ENCODE measurements around the gene WIZ. TPM values are rescaled to one million over a fixed set of nuclear protein-coding genes. Genes with fewer than 3 reads are reported as not detected.
"Not testable (repeated sequence)": the region's sequence is repeated elsewhere in the genome, so short reads cannot be mapped to it uniquely, and the experiment has no call there.

WIZ gene
- total RNA-seq, 2 experiments from 2014 or later, result 21.2 to 22.6 TPM

DNA sequence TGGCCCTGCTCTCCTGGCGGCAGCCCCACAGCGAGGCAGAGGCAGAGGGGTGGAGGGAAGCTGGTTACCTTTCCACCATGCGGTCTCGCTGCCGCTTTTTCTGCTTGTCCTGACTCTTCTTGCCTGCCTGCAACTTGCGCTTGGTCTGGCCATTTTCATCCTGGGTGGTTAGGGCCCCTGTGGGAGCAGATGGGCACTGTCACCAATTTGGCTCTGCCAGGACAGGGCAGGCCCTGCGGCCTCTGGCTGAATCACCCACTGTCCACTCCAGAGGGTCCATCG is 50.6 kb downstream of the WIZ start:
- Mint-ChIP-seq H3K4me1 (peaks cover 4% of the 10 kb centered on the region), H3K9me3 (ENCODE audit: low read depth) (no peaks in the 10 kb centered on the region), H3K4me3 (no peak overlapping the region), H3K27me3 (no peaks in the 10 kb centered on the region), H3K27ac (no peak overlapping the region), H3K36me3 (ENCODE audit: low read depth) (peaks cover 41% of the 10 kb centered on the region)
- POLR2A ChIA-PET, result no interaction called here
- intact Hi-C loops (cut with DNase I, micrococcal nuclease), result no loop called here
- ATAC-seq, result no peak
- DNase-seq, result no peak
- CTCF ChIA-PET, result no interaction called here

DNA sequence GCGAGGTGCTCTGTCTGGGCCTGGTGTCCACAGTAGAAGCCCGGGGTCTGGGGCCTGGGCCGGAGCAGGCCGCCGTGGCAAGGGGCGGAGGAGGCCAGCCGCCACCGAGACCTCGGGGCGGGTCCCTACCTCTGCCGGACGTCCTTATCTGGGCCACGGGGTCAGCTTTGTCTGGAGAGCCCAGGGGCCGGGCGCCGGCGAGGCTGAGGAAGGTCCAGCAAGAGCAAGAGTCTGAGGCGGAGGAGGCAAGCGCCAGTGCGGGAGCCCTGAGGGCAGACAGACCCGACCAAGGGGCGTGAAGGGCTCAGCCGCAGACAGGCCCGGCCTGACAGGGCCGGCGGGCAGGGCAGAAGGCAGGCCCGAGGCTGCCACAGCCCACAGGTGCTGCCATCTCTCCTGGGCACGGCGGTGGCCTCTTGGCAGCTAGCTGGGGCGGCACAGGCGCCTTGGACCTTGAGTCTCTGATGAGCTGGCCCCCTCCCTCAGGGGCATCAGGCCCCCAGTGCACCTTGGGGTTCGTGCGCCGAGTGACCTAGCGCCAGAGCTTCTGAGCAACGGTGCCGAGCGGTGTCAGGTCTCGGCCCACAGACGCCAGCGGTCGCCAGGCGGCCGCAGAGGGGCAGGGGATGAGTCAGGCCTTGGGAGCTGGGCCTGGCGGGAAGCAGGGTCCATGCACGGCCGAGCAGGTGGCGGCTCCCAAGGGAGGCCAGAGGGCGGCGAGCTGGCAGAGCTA is 51.1 kb downstream of the WIZ start:
- Mint-ChIP-seq H3K4me1 (peaks cover 2% of the 10 kb centered on the region), H3K4me3 (no peak overlapping the region), H3K27me3 (no peaks in the 10 kb centered on the region), H3K9me3 (ENCODE audit: low read depth) (no peaks in the 10 kb centered on the region), H3K27ac (no peak overlapping the region), H3K36me3 (ENCODE audit: low read depth) (peaks cover 46% of the 10 kb centered on the region)
- ChIA-PET CTCF (interaction anchor here (0.7 kb wide), 1 partner anchor 22 kb away, joined by 6 read pairs; no protein-coding TSS in a partner anchor), POLR2A (no interaction called here)
- ATAC-seq (no peak), DNase-seq (no peak)
- intact Hi-C loops (cut with DNase I, micrococcal nuclease), result no loop called here

DNA sequence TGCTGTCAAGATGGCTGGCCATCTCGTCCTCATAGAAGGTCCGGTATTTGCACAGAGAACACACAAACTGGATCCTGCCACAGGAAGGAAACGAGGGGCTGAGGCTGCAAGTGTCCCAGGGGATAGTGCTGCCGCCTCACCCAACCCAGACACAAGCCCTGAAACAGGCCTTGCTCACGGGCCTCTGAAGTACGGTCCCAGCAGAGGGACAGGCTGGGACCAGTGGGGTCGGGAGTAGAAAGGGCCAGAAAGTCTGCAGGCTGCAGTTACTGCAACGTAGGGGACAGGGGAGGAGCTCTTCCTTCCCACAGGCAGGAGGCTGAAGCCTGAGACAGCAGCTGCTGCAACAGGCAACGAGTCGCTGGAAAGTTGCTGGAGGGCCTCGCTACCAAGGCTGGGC is 52.0 kb downstream of the WIZ start:
- CTCF ChIA-PET, result interaction anchor here (0.7 kb wide), 2 partner anchors 23 to 114 kb away, joined by 6 read pairs; no protein-coding TSS in a partner anchor
- POLR2A ChIA-PET, result no interaction called here
- DNase-seq (no peak), ATAC-seq (no peak)
- Mint-ChIP-seq H3K36me3 (ENCODE audit: low read depth) (peaks cover 50% of the 10 kb centered on the region), H3K27me3 (no peaks in the 10 kb centered on the region), H3K27ac (no peak overlapping the region), H3K9me3 (ENCODE audit: low read depth) (no peaks in the 10 kb centered on the region), H3K4me1 (peaks cover 2% of the 10 kb centered on the region), H3K4me3 (no peak overlapping the region)
- intact Hi-C loops (cut with DNase I, micrococcal nuclease), result no loop called here

DNA sequence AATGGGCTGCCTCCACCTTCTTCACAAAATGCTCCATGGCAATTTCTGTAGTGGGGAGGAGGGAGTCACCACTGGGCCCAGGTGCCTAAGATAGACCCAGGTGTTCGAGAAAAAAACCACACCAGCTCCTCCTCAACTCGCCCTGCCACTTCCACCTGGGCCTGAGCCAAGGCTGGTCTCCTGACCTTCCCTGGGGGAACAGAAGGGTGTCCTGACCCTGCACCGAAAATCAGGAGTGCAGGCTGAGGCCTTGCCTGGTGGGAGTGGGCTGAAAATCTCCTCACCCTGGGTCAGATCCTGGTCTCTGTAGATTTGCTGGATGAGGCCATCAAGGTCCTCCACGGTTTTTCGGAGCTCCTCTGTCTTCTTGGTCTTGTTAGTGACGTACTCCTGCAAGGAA is 52.5 kb downstream of the WIZ start:
- no peaks in the 10 kb centered on the region for H3K27me3 Mint-ChIP-seq
- peaks cover 51% of the 10 kb centered on the region for H3K36me3 Mint-ChIP-seq (ENCODE audit: low read depth)
- CTCF ChIA-PET, result interaction anchor here (0.7 to 1.0 kb wide), 2 partner anchors 15 to 113 kb away, joined by 3 to 6 read pairs; no protein-coding TSS in a partner anchor
- ATAC-seq (no peak), DNase-seq (no peak)
- H3K9me3 Mint-ChIP-seq (ENCODE audit: low read depth), result no peaks in the 10 kb centered on the region
- H3K4me1 Mint-ChIP-seq, result peaks cover 2% of the 10 kb centered on the region
- POLR2A ChIA-PET, result no interaction called here
- H3K4me3 Mint-ChIP-seq, result no peak overlapping the region
- intact Hi-C loops (cut with DNase I, micrococcal nuclease), result no loop called here
- H3K27ac Mint-ChIP-seq, result no peak overlapping the region

DNA sequence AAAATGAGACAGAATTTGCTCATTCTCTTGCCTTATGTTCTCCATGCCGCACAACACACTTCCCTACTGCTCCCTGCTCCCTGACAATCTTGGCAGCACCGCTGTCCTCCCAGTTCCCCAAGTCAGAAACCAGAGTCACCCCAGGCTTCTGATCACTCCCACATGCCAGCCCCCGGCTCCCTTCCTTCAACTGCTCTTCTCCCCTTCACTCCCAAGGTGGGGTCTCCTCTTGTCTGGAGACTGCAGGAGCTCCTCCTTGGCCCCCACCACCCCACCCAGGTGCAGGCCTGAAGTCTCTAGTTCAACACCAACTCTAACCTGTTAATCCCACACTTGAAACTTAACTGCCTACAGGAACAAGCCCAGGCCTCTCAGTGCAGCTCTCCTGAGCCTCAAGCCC is 53.3 kb downstream of the WIZ start:
- ATAC-seq (no peak), DNase-seq (no peak)
- ChIA-PET CTCF (interaction anchor here (1.0 kb wide), 1 partner anchor 14 kb away, joined by 3 read pairs; no protein-coding TSS in a partner anchor), POLR2A (no interaction called here)
- no peaks in the 10 kb centered on the region for H3K9me3 Mint-ChIP-seq (ENCODE audit: low read depth)
- H3K4me1 Mint-ChIP-seq, result peaks cover 2% of the 10 kb centered on the region
- peaks cover 51% of the 10 kb centered on the region for H3K36me3 Mint-ChIP-seq (ENCODE audit: low read depth)
- intact Hi-C loops (cut with DNase I, micrococcal nuclease), result no loop called here
- no peaks in the 10 kb centered on the region for H3K27me3 Mint-ChIP-seq
- H3K27ac Mint-ChIP-seq, result no peak overlapping the region
- no peak overlapping the region for H3K4me3 Mint-ChIP-seq

DNA sequence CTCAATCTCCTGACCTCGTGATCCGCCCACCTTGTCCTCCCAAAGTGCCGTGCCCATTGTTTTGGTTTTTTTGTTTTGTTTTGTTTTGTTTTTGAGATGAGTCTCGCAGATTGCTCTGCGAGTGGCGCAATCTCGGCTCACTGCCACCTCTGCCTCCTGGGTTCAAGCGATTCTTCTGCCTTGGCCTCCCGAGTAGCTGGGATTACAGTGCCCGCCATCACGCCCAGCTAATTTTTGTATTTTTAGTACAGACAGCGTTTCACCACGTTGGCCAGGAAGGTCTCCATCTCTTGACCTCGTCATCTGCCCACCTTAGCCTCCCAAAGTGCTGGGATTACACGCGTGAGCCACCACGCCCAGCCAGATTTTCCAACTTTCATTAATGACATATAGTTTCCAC is 54.5 kb downstream of the WIZ start:
- H3K36me3 Mint-ChIP-seq (ENCODE audit: low read depth), result peaks cover 52% of the 10 kb centered on the region
- intact Hi-C loops (cut with DNase I, micrococcal nuclease); H3K4me3 Mint-ChIP-seq; H3K27ac Mint-ChIP-seq; ATAC-seq; POLR2A ChIA-PET; H3K4me1 Mint-ChIP-seq; H3K27me3 Mint-ChIP-seq; H3K9me3 Mint-ChIP-seq (ENCODE audit: low read depth); DNase-seq: not testable (repeated sequence)
- CTCF ChIA-PET, result interaction anchor here (1.1 kb wide), 1 partner anchor 36 kb away, joined by 3 read pairs; no protein-coding TSS in a partner anchor

DNA sequence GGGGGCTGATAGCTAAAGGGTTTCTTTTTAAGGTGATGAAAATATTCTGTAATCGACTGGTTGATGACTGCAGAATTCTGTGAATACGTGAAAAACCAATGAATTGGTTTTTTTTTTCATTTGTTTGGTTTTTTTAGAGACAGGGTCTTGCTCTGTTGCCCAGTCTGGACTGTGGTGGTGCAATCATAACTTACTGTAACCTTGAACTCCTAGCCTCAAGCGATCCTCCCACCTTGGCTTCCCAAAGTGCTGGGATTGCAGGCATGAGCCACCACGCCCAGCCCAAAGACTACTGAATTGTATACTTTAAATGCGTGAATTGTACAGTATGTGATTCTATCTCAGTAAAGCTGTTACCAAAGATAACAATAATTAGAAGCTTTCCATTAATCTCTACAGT is 55.3 kb downstream of the WIZ start:
- POLR2A ChIA-PET, result no interaction called here
- intact Hi-C loops (cut with DNase I, micrococcal nuclease), result no loop called here
- no peak for DNase-seq
- peaks cover 5% of the 10 kb centered on the region for H3K4me1 Mint-ChIP-seq
- no peaks in the 10 kb centered on the region for H3K27me3 Mint-ChIP-seq
- H3K4me3 Mint-ChIP-seq, result no peak overlapping the region
- CTCF ChIA-PET, result interaction anchor here (0.8 to 1.1 kb wide), 3 partner anchors 8 to 35 kb away, joined by 3 to 4 read pairs (median 3); no protein-coding TSS in a partner anchor
- no peak overlapping the region for H3K27ac Mint-ChIP-seq
- peaks cover 49% of the 10 kb centered on the region for H3K36me3 Mint-ChIP-seq (ENCODE audit: low read depth)
- no peaks in the 10 kb centered on the region for H3K9me3 Mint-ChIP-seq (ENCODE audit: low read depth)
- no peak for ATAC-seq

DNA sequence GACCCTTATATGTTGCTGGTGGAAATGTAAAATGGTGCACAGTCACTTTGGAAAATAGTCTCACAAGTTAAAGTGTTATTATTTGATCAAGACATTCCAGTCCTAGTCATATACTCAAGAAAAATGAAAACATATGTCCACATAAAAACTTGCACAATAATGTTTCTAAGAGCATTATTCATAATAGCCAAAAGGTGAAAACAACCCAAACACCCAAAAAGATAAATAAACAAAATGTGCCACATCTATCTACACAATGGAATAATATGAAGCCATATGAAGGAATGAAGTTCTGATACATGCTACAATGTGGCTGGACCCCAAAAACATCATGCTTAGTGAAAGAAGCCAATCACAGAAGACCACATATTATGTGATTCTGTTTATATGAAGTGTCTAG is 55.8 kb downstream of the WIZ start:
- Mint-ChIP-seq H3K4me3 (no peak overlapping the region), H3K36me3 (ENCODE audit: low read depth) (peaks cover 47% of the 10 kb centered on the region), H3K27ac (peak overlapping the region; percentile 38), H3K27me3 (no peaks in the 10 kb centered on the region), H3K9me3 (ENCODE audit: low read depth) (no peaks in the 10 kb centered on the region), H3K4me1 (peaks cover 5% of the 10 kb centered on the region)
- CTCF ChIA-PET, result interaction anchor here (0.8 to 1.1 kb wide), 3 partner anchors 8 to 34 kb away, joined by 3 to 4 read pairs (median 3); no protein-coding TSS in a partner anchor
- ATAC-seq, result no peak
- no peak for DNase-seq
- POLR2A ChIA-PET, result no interaction called here
- intact Hi-C loops (cut with DNase I, micrococcal nuclease), result no loop called here

DNA sequence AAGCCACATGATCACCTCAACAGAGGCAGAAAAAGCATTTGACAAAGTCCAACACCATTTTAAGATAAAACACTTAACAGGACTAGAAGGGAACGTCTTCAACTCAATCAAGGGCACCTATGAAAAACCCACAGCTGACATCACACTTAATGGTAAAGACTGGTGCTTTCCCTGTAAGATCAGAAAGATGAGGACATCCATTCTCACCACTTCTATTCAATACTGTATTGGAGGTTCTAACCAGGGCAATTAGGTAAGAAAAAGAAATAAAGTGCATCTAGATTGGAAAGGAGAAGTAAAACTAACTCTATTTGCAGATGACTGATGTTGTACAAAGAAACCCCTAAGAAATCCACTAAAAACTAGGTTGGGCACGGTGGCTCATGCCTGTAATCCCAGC is 58.9 kb downstream of the WIZ start:
- peaks cover 24% of the 10 kb centered on the region for H3K36me3 Mint-ChIP-seq (ENCODE audit: low read depth)
- H3K27me3 Mint-ChIP-seq, result no peaks in the 10 kb centered on the region
- peaks cover 3% of the 10 kb centered on the region for H3K4me1 Mint-ChIP-seq
- CTCF ChIA-PET, result no interaction called here
- no peak for DNase-seq
- H3K9me3 Mint-ChIP-seq (ENCODE audit: low read depth), result no peaks in the 10 kb centered on the region
- H3K27ac Mint-ChIP-seq, result peak overlapping the region; percentile 13
- ATAC-seq, result no peak
- H3K4me3 Mint-ChIP-seq, result no peak overlapping the region
- intact Hi-C loops (cut with DNase I, micrococcal nuclease), result no loop called here
- POLR2A ChIA-PET, result no interaction called here

DNA sequence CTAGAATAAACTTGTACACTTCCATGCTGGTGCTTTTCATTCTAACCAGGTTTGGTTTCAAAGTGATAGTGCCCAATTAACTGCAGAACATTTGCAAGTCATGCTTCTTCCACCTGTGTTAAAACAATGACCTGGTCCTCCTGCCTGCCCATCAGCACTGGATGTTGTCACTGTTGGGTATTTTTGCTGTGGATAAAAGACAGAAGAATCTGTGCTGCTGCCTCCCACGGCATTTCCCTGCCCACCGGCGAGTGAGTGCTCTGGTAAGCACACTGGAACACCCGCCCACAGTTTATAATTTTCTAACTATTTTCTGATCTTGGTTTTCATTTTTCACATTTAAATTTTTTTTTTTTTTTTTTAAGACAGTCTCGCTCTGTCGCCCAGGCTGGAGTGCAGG is 67.9 kb downstream of the WIZ start:
- intact Hi-C loops (cut with DNase I, micrococcal nuclease), result no loop called here
- H3K4me1 Mint-ChIP-seq, result peaks cover 29% of the 10 kb centered on the region
- ATAC-seq, result no peak
- H3K27me3 Mint-ChIP-seq, result no peaks in the 10 kb centered on the region
- H3K4me3 Mint-ChIP-seq, result no peak overlapping the region
- CTCF ChIA-PET, result interaction anchor here (0.7 to 0.8 kb wide), 2 partner anchors 15 to 262 kb away, joined by 3 read pairs; no protein-coding TSS in a partner anchor
- no peaks in the 10 kb centered on the region for H3K9me3 Mint-ChIP-seq (ENCODE audit: low read depth)
- POLR2A ChIA-PET, result no interaction called here
- H3K27ac Mint-ChIP-seq, result peak overlapping the region; percentile 61
- H3K36me3 Mint-ChIP-seq (ENCODE audit: low read depth), result peaks cover 5% of the 10 kb centered on the region
- DNase-seq, result no peak

DNA sequence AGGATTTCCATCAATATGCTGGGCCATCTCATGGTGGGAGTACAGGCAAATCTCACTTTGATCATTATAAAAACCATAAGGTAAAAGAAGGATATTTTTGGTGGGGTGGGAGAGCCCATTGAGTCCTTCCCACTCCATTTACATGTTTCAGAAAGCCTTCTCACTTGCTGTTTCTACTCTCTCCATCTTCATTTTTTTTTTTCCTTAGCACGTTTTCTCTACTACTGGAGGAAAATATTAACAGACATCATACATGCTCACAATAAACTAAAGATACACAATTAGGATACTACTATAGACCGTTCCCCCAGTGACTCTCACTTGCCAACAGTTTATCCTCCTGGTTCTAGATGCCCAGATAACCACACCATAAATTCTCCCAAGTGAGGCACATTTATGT is 68.3 kb downstream of the WIZ start:
- intact Hi-C loops (cut with DNase I, micrococcal nuclease), result no loop called here
- peaks cover 7% of the 10 kb centered on the region for H3K36me3 Mint-ChIP-seq (ENCODE audit: low read depth)
- no peaks in the 10 kb centered on the region for H3K27me3 Mint-ChIP-seq
- no peaks in the 10 kb centered on the region for H3K9me3 Mint-ChIP-seq (ENCODE audit: low read depth)
- peaks cover 33% of the 10 kb centered on the region for H3K4me1 Mint-ChIP-seq
- POLR2A ChIA-PET, result no interaction called here
- peak overlapping the region; percentile 61 for H3K27ac Mint-ChIP-seq
- H3K4me3 Mint-ChIP-seq, result peak overlapping the region; percentile 88
- CTCF ChIA-PET, result no interaction called here
- no peak for ATAC-seq
- DNase-seq, result no peak

DNA sequence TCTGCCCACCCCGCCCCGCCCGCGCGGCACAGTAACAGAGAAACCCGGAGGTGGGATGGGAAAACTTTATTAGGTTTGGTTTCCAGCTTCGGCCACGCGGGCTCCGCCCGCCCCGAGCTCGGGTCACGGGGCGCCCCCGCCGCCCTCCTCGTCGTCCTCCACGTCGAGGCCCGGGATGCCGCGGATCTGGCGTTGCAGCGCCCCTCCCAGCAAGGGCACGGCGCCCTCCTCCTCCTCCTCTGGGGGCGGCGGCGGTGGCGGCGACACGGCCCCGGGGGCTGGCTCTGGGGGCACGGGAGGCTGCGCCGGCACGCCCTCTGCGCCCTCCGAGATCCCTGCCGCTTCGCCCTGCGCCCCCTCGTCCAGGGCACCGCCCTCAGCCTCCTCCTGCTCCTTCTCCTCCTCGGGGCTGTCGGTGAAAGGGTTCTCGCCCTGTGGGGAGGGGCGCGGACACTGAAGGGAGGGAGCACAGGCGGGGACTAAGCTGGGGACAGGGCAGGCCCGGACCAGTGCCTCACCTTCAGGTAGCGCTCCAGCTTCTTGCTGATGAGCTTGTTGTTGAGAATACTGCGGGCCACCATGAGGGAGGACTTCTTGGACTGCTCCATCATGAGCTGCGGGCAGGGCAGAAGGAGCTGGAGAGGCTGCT is 69.6 kb downstream of the WIZ start:
- POLR2A ChIA-PET, result interaction anchor here (1.2 to 3.4 kb wide), 7 partner anchors 10 to 176 kb away, joined by 3 to 34 read pairs (median 7); partner anchors contain the start of genes AKAP8L and BRD4
- peaks cover 35% of the 10 kb centered on the region for H3K4me1 Mint-ChIP-seq
- no peaks in the 10 kb centered on the region for H3K27me3 Mint-ChIP-seq
- peak overlapping the region; percentile 61 for H3K27ac Mint-ChIP-seq
- ATAC-seq (peak; percentile 17), DNase-seq (peak; percentile 66)
- peaks cover 7% of the 10 kb centered on the region for H3K36me3 Mint-ChIP-seq (ENCODE audit: low read depth)
- peak overlapping the region; percentile 88 for H3K4me3 Mint-ChIP-seq
- CTCF ChIA-PET, result interaction anchor here (0.6 to 3.6 kb wide), 8 partner anchors 9 to 630 kb away, joined by 3 to 22 read pairs (median 3); partner anchors contain the start of gene AKAP8L
- intact Hi-C loops (cut with DNase I, micrococcal nuclease), result loop anchor here (1.0 to 5.0 kb wide), 17 partner anchors 39 to 961 kb away; partner anchors contain the start of genes BRD4 (in 2 of the 2), AP1M1 (in 1 of the 2), DDX39A (in 1 of the 2) and RAB8A (in 1 of the 2)
- H3K9me3 Mint-ChIP-seq (ENCODE audit: low read depth), result no peaks in the 10 kb centered on the region
